H9 (cell line): ENCODE data around the gene ERP44. TPM values are rescaled to one million over a fixed set of nuclear protein-coding genes. Genes with fewer than 3 reads are reported as not detected.

ENCODE experiments used
- DNase-seq: peaks from one replicate; pipeline ENCODE4 v3.0.0-alpha.2; 2017
- H2AFZ ChIP-seq: one replicate; pipeline ENCODE4 v1.6.1; 2013; ENCODE audit warnings: mild to moderate bottlenecking, low read length, control low read depth, moderate library complexity
- H2AK5ac ChIP-seq: 2 replicates; pipeline ENCODE4 v1.6.1; 2013; ENCODE audit warnings: low read length, control low read depth, mixed read lengths; ENCODE audit not compliant: insufficient read length
- H2BK120ac ChIP-seq: one replicate; pipeline ENCODE4 v1.6.1; 2013; ENCODE audit warnings: low read depth, mild to moderate bottlenecking, low read length, control low read depth, inconsistent platforms; ENCODE audit not compliant: poor library complexity, severe bottlenecking
- H2BK12ac ChIP-seq: 2 replicates; pipeline ENCODE4 v1.6.1; 2013; ENCODE audit warnings: low read length, control low read depth, mixed read lengths, low read depth; ENCODE audit not compliant: insufficient read length
- H2BK15ac ChIP-seq: 2 replicates; pipeline ENCODE4 v1.6.1; 2013; ENCODE audit warnings: low read depth, low read length, control low read depth
- H2BK20ac ChIP-seq: one replicate; pipeline ENCODE4 v1.6.1; 2013; ENCODE audit warnings: low read depth, mild to moderate bottlenecking, low read length, control low read depth, inconsistent platforms; ENCODE audit not compliant: poor library complexity, severe bottlenecking
- H2BK5ac ChIP-seq: 2 replicates; pipeline ENCODE4 v1.6.1; 2013; ENCODE audit warnings: low read length, control low read depth, mixed read lengths; ENCODE audit not compliant: insufficient read length
- H3K14ac ChIP-seq: 2 replicates; pipeline ENCODE4 v1.6.1; 2013; ENCODE audit warnings: low read length, control low read depth; ENCODE audit not compliant: insufficient read depth
- H3K18ac ChIP-seq: 2 replicates; pipeline ENCODE4 v1.6.1; 2013; ENCODE audit warnings: low read depth, mild to moderate bottlenecking, mixed read lengths, low read length, control low read depth; ENCODE audit not compliant: insufficient read length
- H3K23ac ChIP-seq: 2 replicates; pipeline ENCODE4 v1.6.1; 2013; ENCODE audit warnings: low read length, control low read depth, mixed read lengths, low read depth; ENCODE audit not compliant: insufficient read length
- H3K23me2 ChIP-seq: 2 replicates; pipeline ENCODE4 v1.6.1; 2013; ENCODE audit warnings: low read depth, mild to moderate bottlenecking, mixed read lengths, low read length, control low read depth; ENCODE audit not compliant: insufficient read length, poor library complexity, severe bottlenecking
- H3K27ac ChIP-seq: 2 replicates; pipeline ENCODE4 v1.5.1; 2013; ENCODE audit warnings: low read length, control low read depth, mixed read lengths, low read depth; ENCODE audit not compliant: insufficient read length
- H3K27me3 ChIP-seq: 2 replicates; pipeline ENCODE4 v1.6.1; 2013; ENCODE audit warnings: low read length, control low read depth, inconsistent platforms; ENCODE audit not compliant: insufficient read depth
- H3K4ac ChIP-seq: 2 replicates; pipeline ENCODE4 v1.6.1; 2013; ENCODE audit warnings: low read depth, mild to moderate bottlenecking, control low read depth, inconsistent platforms, low read length, moderate library complexity
- H3K4me1 ChIP-seq: 2 replicates; pipeline ENCODE4 v1.6.1; 2013; ENCODE audit warnings: low read length, control low read depth, inconsistent platforms; ENCODE audit not compliant: insufficient read depth
- H3K4me2 ChIP-seq: 2 replicates; pipeline ENCODE4 v1.6.1; 2013; ENCODE audit warnings: low read length, control low read depth, mixed read lengths; ENCODE audit not compliant: insufficient read length, insufficient read depth
- H3K56ac ChIP-seq: 2 replicates; pipeline ENCODE4 v1.6.1; 2013; ENCODE audit warnings: low read depth, mild to moderate bottlenecking, mixed read lengths, low read length, control low read depth; ENCODE audit not compliant: insufficient read length
- H3K79me1 ChIP-seq: 2 replicates; pipeline ENCODE4 v1.6.1; 2013; ENCODE audit warnings: low read depth, mild to moderate bottlenecking, moderate library complexity, low read length, control low read depth, inconsistent platforms; ENCODE audit not compliant: insufficient read depth, poor library complexity, severe bottlenecking
- H3K79me2 ChIP-seq: 2 replicates; pipeline ENCODE4 v1.6.1; 2013; ENCODE audit warnings: low read length, control low read depth, inconsistent platforms; ENCODE audit not compliant: insufficient read depth
- H3K9ac ChIP-seq: 2 replicates; pipeline ENCODE4 v1.6.1; 2013; ENCODE audit warnings: low read length, control low read depth, mixed read lengths; ENCODE audit not compliant: insufficient read length; ENCODE audit errors: extremely low read depth
- H3K9me3 ChIP-seq: one replicate; pipeline ENCODE4 v1.6.1; 2013; ENCODE audit warnings: low read depth, low read length, inconsistent platforms; ENCODE audit not compliant: control insufficient read depth
- H3T11ph ChIP-seq: one replicate; pipeline ENCODE4 v1.6.1; 2013; ENCODE audit warnings: mild to moderate bottlenecking, low read length, control low read depth, inconsistent platforms
- H4K20me1 ChIP-seq: one replicate; pipeline ENCODE4 v1.6.1; 2013; ENCODE audit not compliant: control insufficient read depth, insufficient read length, insufficient read depth
- H4K5ac ChIP-seq: 2 replicates; pipeline ENCODE4 v1.6.1; 2013; ENCODE audit warnings: low read depth, mild to moderate bottlenecking, mixed read lengths, low read length, control low read depth; ENCODE audit not compliant: insufficient read length
- H4K8ac ChIP-seq: replicated peaks from 2 replicates; pipeline ENCODE4 v1.6.1; 2013; ENCODE audit warnings: low read length, control low read depth, mixed read lengths, low read depth; ENCODE audit not compliant: insufficient read length
- H4K91ac ChIP-seq: 2 replicates; pipeline ENCODE4 v1.6.1; 2013; ENCODE audit warnings: low read depth, mild to moderate bottlenecking, moderate library complexity, mixed read lengths, low read length, control low read depth; ENCODE audit not compliant: insufficient read length
- H3K27ac Mint-ChIP-seq, 3 experiments: 2 replicates in 2 of 3; 3 replicates in 1 of 3; pipeline ENCODE4 v1.8.0; 2020 to 2021; ENCODE audit warnings: mixed read lengths in 3 of 3, mild to moderate bottlenecking in 1 of 3, moderate library complexity in 1 of 3
- H3K27me3 Mint-ChIP-seq: 2 replicates; pipeline ENCODE4 v1.8.0; 2021; ENCODE audit warnings: low read depth, mild to moderate bottlenecking, moderate library complexity, mixed read lengths
- H3K36me3 Mint-ChIP-seq, 3 experiments: 2 replicates in 2 of 3; 3 replicates in 1 of 3; pipeline ENCODE4 v1.8.0; 2020 to 2021; ENCODE audit warnings: low read depth in 3 of 3, mixed read lengths in 3 of 3; ENCODE audit not compliant: insufficient read depth in 1 of 3
- H3K4me1 Mint-ChIP-seq, 2 experiments: 2 replicates each; pipeline ENCODE4 v1.8.0; 2020; ENCODE audit warnings: mixed read lengths in 2 of 2
- H3K4me3 Mint-ChIP-seq, 2 experiments: 2 replicates in 1 of 2; 3 replicates in 1 of 2; pipeline ENCODE4 v1.8.0; 2020 to 2021; ENCODE audit warnings: mild to moderate bottlenecking in 2 of 2, mixed read lengths in 2 of 2, moderate library complexity in 1 of 2
- H3K9me3 Mint-ChIP-seq, 2 experiments: 2 replicates in 1 of 2; 3 replicates in 1 of 2; pipeline ENCODE4 v1.8.0; 2020; ENCODE audit warnings: mild to moderate bottlenecking in 2 of 2, mixed read lengths in 2 of 2, moderate library complexity in 1 of 2
- CTCF ChIP-seq: fragments of 200-600 bp; sonication (generic); conservative IDR thresholded peaks from 3 replicates; pipeline ENCODE4 v1.8.0; 2021; ENCODE audit warnings: antibody characterized with exemption, mild to moderate bottlenecking
- WGBS: extraction: QIAGEN DNeasy Blood & Tissue Kit; methylation state at CpG from one replicate; pipeline ENCODE4 v1.1.7; 2013; ENCODE audit warnings: missing lambda C conversion rate, low lambda C conversion rate, mixed read lengths; ENCODE audit not compliant: insufficient read length; ENCODE audit errors: extremely low coverage; 5-methylcytosine and 5-hydroxymethylcytosine counted together
- total RNA-seq: library from RNA; stranded (reverse); gene quantifications from 2 replicates; pipeline ENCODE4 v1.2.1, GENCODE V29; 2021

The ERP44 gene
- total RNA-seq, 1 experiment from 2014 or later, result 15.4 TPM

DNA sequence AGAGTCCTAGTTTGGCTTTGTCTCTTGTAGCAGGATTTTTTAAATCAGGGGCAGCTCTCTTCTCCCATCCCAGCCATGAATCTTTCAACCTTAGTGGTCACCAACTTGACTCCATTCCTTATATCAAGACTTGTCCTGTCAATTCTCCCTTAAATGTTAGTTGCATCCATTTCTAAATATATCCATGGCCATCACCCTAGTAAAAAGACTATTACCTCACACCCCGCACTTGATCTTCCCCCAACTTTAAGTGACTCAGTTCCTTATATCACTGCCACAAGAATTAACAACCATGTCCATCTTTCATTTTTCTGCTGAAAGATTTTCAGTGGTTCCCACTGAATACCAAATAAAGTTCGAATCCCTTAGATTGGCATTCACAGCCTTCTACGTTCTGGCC is 125.3 kb downstream of the ERP44 start:
- WGBS, result no CpG with 5 or more reads among the region's 3 CpGs
- no peak overlapping the region for H3K27ac Mint-ChIP-seq
- no peak overlapping the region for H3K4me3 Mint-ChIP-seq
- no peaks in the 10 kb centered on the region; a peak in 1 of 5 replicates for H3K9me3 Mint-ChIP-seq
- Histone ChIP-seq H4K20me1 (no peaks in the 10 kb centered on the region), H2AK5ac (no peak overlapping the region), H4K91ac (no peak overlapping the region), H2AFZ (no peak overlapping the region), H3K23ac (no peak overlapping the region), H3K27ac (no peak overlapping the region), H3K79me2 (no peaks in the 10 kb centered on the region), H3K9me3 (no peaks in the 10 kb centered on the region), H3K56ac (no peak overlapping the region), H3K23me2 (no peaks in the 10 kb centered on the region), H3K4me2 (no peak overlapping the region), H2BK20ac (no peak overlapping the region), H3K4ac (no peak overlapping the region), H3K4me1 (no peaks in the 10 kb centered on the region), H2BK5ac (no peak overlapping the region), H3K18ac (no peak overlapping the region), H3K9ac (no peak overlapping the region), H3T11ph (no peak overlapping the region), H2BK12ac (no peak overlapping the region), H4K5ac (no peak overlapping the region), H4K8ac (no peak overlapping the region), H2BK120ac (no peak overlapping the region), H2BK15ac (no peak overlapping the region), H3K14ac (no peak overlapping the region), H3K27me3 (no peaks in the 10 kb centered on the region), H3K79me1 (no peaks in the 10 kb centered on the region)
- no peaks in the 10 kb centered on the region; a peak in 1 of 7 replicates for H3K36me3 Mint-ChIP-seq
- H3K4me1 Mint-ChIP-seq, result peaks cover 7 to 10% of the 10 kb centered on the region in 2 experiments
- TF ChIP-seq CTCF, result no peak
- no peak for DNase-seq
- no peaks in the 10 kb centered on the region for H3K27me3 Mint-ChIP-seq
